Liver (tissue), 9 donors: ENCODE measurements around the gene NOS1. TPM values are rescaled to one million over a fixed set of nuclear protein-coding genes. Genes with fewer than 3 reads are reported as not detected.
"Not testable (repeated sequence)": the region's sequence is repeated elsewhere in the genome, so short reads cannot be mapped to it uniquely, and the experiment has no call there.

Experiments used
- DNase-seq: peaks from one replicate; pipeline ENCODE4 v3.0.0-alpha.2; 2017; ENCODE audit warnings: low spot score
- H3K27ac ChIP-seq, 2 donors: one replicate each; pipeline ENCODE4 v1.7.0; 2013; ENCODE audit warnings: inconsistent platforms in 2 of 2, low read length in 2 of 2, control low read depth in 1 of 2, low read depth in 1 of 2, mild to moderate bottlenecking in 1 of 2
- H3K27me3 ChIP-seq, 4 donors: one replicate each; pipeline versions ENCODE4 v1.6.1 to v1.7.0; 2013; ENCODE audit warnings: low read length in 3 of 4, inconsistent platforms in 1 of 4, mild to moderate bottlenecking in 1 of 4, moderate library complexity in 1 of 4; ENCODE audit not compliant: control insufficient read depth in 4 of 4, insufficient read depth in 4 of 4
- H3K36me3 ChIP-seq, 4 donors: one replicate each; pipeline versions ENCODE4 v1.6.1 to v1.7.0; 2013; ENCODE audit warnings: low read length in 3 of 4, mild to moderate bottlenecking in 3 of 4, low read depth in 1 of 4, moderate library complexity in 1 of 4; ENCODE audit not compliant: control insufficient read depth in 4 of 4, insufficient read depth in 3 of 4
- H3K4me1 ChIP-seq, 4 donors: one replicate each; pipeline versions ENCODE4 v1.6.1 to v1.7.0; 2013; ENCODE audit warnings: low read length in 3 of 4, mild to moderate bottlenecking in 3 of 4, moderate library complexity in 1 of 4; ENCODE audit not compliant: control insufficient read depth in 4 of 4, insufficient read depth in 4 of 4
- H3K4me3 ChIP-seq, 3 donors: one replicate each; pipeline versions ENCODE4 v1.6.1 to v1.7.0; 2013; ENCODE audit warnings: low read length in 3 of 3, control low read depth in 1 of 3, low read depth in 1 of 3, mild to moderate bottlenecking in 1 of 3
- H3K9ac ChIP-seq, 2 donors: one replicate each; pipeline ENCODE4 v1.7.0; 2013; ENCODE audit warnings: low read length in 2 of 2, mild to moderate bottlenecking in 2 of 2, moderate library complexity in 2 of 2, control low read depth in 1 of 2, low read depth in 1 of 2
- H3K9me3 ChIP-seq, 4 donors: one replicate each; pipeline versions ENCODE4 v1.6.1 to v1.7.0; 2013; ENCODE audit warnings: low read length in 3 of 4; ENCODE audit not compliant: control insufficient read depth in 4 of 4
- ATF3 ChIP-seq: IDR thresholded peaks from 2 replicates; pipeline ENCODE4 v1.6.1; 2016; ENCODE audit warnings: antibody characterized with exemption
- CTCF ChIP-seq: fragments of 150-350 bp; IDR thresholded peaks from 2 replicates; pipeline ENCODE4 v1.5.1; 2017; ENCODE audit warnings: improper control_type of control experiment, low read depth, low read length; ENCODE audit not compliant: missing input control
- EGR1 ChIP-seq, 2 donors: IDR thresholded peaks; 2 replicates each; pipeline ENCODE4 v1.6.1; 2016 to 2018; ENCODE audit warnings: antibody characterized with exemption in 2 of 2, low read depth in 2 of 2
- FOXA1 ChIP-seq: IDR thresholded peaks from 2 replicates; pipeline ENCODE4 v1.6.1; 2016; ENCODE audit warnings: antibody characterized with exemption
- FOXA2 ChIP-seq: IDR thresholded peaks from 2 replicates; pipeline ENCODE4 v1.6.1; 2016; ENCODE audit warnings: antibody characterized with exemption
- GABPA ChIP-seq, 2 donors: IDR thresholded peaks in 1 of 2; conservative IDR thresholded peaks in 1 of 2; 2 replicates each; pipeline ENCODE4 v1.6.1; 2016; ENCODE audit warnings: antibody characterized with exemption in 2 of 2, mild to moderate bottlenecking in 1 of 2, moderate library complexity in 1 of 2
- HNF4A ChIP-seq, 2 donors: conservative IDR thresholded peaks; 2 replicates each; pipeline ENCODE4 v1.6.1; 2016; ENCODE audit warnings: antibody characterized with exemption in 2 of 2, mild to moderate bottlenecking in 2 of 2
- HNF4G ChIP-seq: IDR thresholded peaks from 2 replicates; pipeline ENCODE4 v1.6.1; 2016; ENCODE audit warnings: antibody characterized with exemption
- JUND ChIP-seq, 2 donors: IDR thresholded peaks; 2 replicates each; pipeline ENCODE4 v1.6.1; 2016; ENCODE audit warnings: antibody characterized with exemption in 2 of 2
- MAX ChIP-seq: IDR thresholded peaks from 2 replicates; pipeline ENCODE4 v1.6.1; 2016; ENCODE audit warnings: antibody characterized with exemption
- NR2F2 ChIP-seq: IDR thresholded peaks from 2 replicates; pipeline ENCODE4 v1.6.1; 2016; ENCODE audit warnings: antibody characterized with exemption
- RAD21 ChIP-seq, 2 donors: IDR thresholded peaks; 2 replicates each; pipeline ENCODE4 v1.6.1; 2016; ENCODE audit warnings: antibody characterized with exemption in 2 of 2, mild to moderate bottlenecking in 2 of 2
- REST ChIP-seq: IDR thresholded peaks from 2 replicates; pipeline ENCODE4 v1.6.1; 2016; ENCODE audit warnings: antibody characterized with exemption, mild to moderate bottlenecking
- RXRA ChIP-seq, 2 donors: IDR thresholded peaks; 2 replicates each; pipeline ENCODE4 v1.6.1; 2017 to 2018; ENCODE audit warnings: antibody characterized with exemption in 2 of 2, mild to moderate bottlenecking in 1 of 2
- SP1 ChIP-seq: IDR thresholded peaks from 2 replicates; pipeline ENCODE4 v1.6.1; 2018; ENCODE audit warnings: antibody characterized with exemption, mild to moderate bottlenecking
- TAF1 ChIP-seq: conservative IDR thresholded peaks from 2 replicates; pipeline ENCODE4 v1.6.1; 2016; ENCODE audit warnings: antibody characterized with exemption, mild to moderate bottlenecking
- YY1 ChIP-seq: IDR thresholded peaks from 2 replicates; pipeline ENCODE4 v1.6.1; 2016; ENCODE audit warnings: antibody characterized with exemption, mild to moderate bottlenecking
- ZBTB33 ChIP-seq: IDR thresholded peaks from 2 replicates; pipeline ENCODE4 v1.6.1; 2016; ENCODE audit warnings: antibody characterized with exemption
- WGBS: extraction: QIAGEN DNeasy Blood & Tissue Kit; methylation state at CpG from one replicate; pipeline ENCODE4 v1.1.7; 2013; 5-methylcytosine and 5-hydroxymethylcytosine counted together
- polyA plus RNA-seq, 2 donors: library from polyadenylated mRNA; stranded (reverse) in 1 of 2; unstranded in 1 of 2; fragments of 200-250 nt in 1 of 2; fragments of >200 nt in 1 of 2; fragmentation: Nextera tagmentation in 1 of 2; extraction: Ambion mirVana in 1 of 2; gene quantifications; one replicate each; pipeline versions ENCODE4 v1.2.1 to v1.2.3, GENCODE V29; 2013 to 2015
- total RNA-seq, 2 donors: library from RNA; depleted of rRNA; stranded (reverse); fragments of >200 nt; gene quantifications; one replicate each; pipeline ENCODE4 v1.2.3, GENCODE V29; 2014
- donor health status: healthy.
- donor health status: healthy.
- donor health status: healthy.
- donor health status: healthy.
- donor health status: healthy.

NOS1 gene
- total and polyA plus RNA-seq, 4 donors = under 0.01 to 0.08 (median 0.01) TPM; not detected in 1

- no peak overlapping the region for H3K9ac ChIP-seq
- H3K36me3 ChIP-seq = no peaks in the 10 kb centered on the region
- peaks cover 0 to 2% (median 0%) of the 10 kb centered on the region in 4 donors for H3K9me3 ChIP-seq
- WGBS = 91% methylated on average over 2 of the region's 2 CpGs
- H3K4me3 ChIP-seq = no peak overlapping the region
- no peak for DNase-seq
- TF ChIP-seq GABPA (IDR thresholded peaks at IDR 0.05 in 1 of 2, conservative IDR thresholded peaks at IDR 0.05 in 1 of 2) (no peak), MAX (no peak)
- no peak overlapping the region for H3K27ac ChIP-seq
- peaks cover 0 to 10% (median 8%) of the 10 kb centered on the region in 4 donors for H3K4me1 ChIP-seq
- H3K27me3 ChIP-seq = no peaks in the 10 kb centered on the region
These were observed 16.3 kb upstream of the NOS1 start for GRCh38 chr12:117377758-117378157.

GRCh38 chr12:117370588-117370987 is 9.2 kb upstream of the NOS1 start:
- Histone ChIP-seq H3K4me3 (no peak overlapping the region), H3K36me3 (no peaks in the 10 kb centered on the region), H3K27me3 (no peaks in the 10 kb centered on the region), H3K9ac (no peak overlapping the region), H3K9me3 (peaks cover 0 to 5% (median 0%) of the 10 kb centered on the region in 4 donors), H3K27ac (no peak overlapping the region), H3K4me1 (peaks cover 0 to 10% (median 8%) of the 10 kb centered on the region in 4 donors)
- WGBS = 57% methylated on average over 3 of the region's 3 CpGs
- no peak for DNase-seq
- TF ChIP-seq MAX (no peak), ATF3 (no peak), NR2F2 (no peak), JUND (IDR thresholded peaks at IDR 0.05) (no peak), REST (no peak), RAD21 (IDR thresholded peaks at IDR 0.05) (no peak), YY1 (no peak), EGR1 (IDR thresholded peaks at IDR 0.05; ENCODE audit: low read depth in 2 of 2) (no peak), HNF4G (no peak), HNF4A (conservative IDR thresholded peaks at IDR 0.05) (no peak), RXRA (IDR thresholded peaks at IDR 0.05) (no peak), SP1 (no peak), FOXA1 (no peak), CTCF (no peak), FOXA2 (no peak), ZBTB33 (no peak), TAF1 (no peak), GABPA (IDR thresholded peaks at IDR 0.05 in 1 of 2, conservative IDR thresholded peaks at IDR 0.05 in 1 of 2) (no peak)

GRCh38 chr12:117370000-117370399 is 8.6 kb upstream of the NOS1 start:
- not testable (repeated sequence) for H3K36me3 ChIP-seq, H3K4me1 ChIP-seq, H3K4me3 ChIP-seq, H3K9ac ChIP-seq, DNase-seq, H3K27me3 ChIP-seq, H3K9me3 ChIP-seq, H3K27ac ChIP-seq
- WGBS = 71% methylated on average over 17 of the region's 17 CpGs
